ENCODE measurements around the gene MYO7A.
"Not testable (repeated sequence)": the region's sequence is repeated elsewhere in the genome, so short reads cannot be mapped to it uniquely, and the experiment has no call there.

Gene MYO7A

GRCh38 chr11:77093987-77094840 lies 33.8 kb upstream of the MYO7A start:
- TF ChIP-seq, protein P1, sequence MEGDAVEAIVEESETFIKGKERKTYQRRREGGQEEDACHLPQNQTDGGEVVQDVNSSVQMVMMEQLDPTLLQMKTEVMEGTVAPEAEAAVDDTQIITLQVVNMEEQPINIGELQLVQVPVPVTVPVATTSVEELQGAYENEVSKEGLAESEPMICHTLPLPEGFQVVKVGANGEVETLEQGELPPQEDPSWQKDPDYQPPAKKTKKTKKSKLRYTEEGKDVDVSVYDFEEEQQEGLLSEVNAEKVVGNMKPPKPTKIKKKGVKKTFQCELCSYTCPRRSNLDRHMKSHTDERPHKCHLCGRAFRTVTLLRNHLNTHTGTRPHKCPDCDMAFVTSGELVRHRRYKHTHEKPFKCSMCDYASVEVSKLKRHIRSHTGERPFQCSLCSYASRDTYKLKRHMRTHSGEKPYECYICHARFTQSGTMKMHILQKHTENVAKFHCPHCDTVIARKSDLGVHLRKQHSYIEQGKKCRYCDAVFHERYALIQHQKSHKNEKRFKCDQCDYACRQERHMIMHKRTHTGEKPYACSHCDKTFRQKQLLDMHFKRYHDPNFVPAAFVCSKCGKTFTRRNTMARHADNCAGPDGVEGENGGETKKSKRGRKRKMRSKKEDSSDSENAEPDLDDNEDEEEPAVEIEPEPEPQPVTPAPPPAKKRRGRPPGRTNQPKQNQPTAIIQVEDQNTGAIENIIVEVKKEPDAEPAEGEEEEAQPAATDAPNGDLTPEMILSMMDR (IDR thresholded peaks at IDR 0.05; ENCODE audit: insufficient read depth, low read depth, low read length, missing control alignments): no peak
- no peak for DNase-seq (ENCODE audit: low read depth)
- no peak overlapping the region for H3K4me3 ChIP-seq (ENCODE audit: low read length)

DNA sequence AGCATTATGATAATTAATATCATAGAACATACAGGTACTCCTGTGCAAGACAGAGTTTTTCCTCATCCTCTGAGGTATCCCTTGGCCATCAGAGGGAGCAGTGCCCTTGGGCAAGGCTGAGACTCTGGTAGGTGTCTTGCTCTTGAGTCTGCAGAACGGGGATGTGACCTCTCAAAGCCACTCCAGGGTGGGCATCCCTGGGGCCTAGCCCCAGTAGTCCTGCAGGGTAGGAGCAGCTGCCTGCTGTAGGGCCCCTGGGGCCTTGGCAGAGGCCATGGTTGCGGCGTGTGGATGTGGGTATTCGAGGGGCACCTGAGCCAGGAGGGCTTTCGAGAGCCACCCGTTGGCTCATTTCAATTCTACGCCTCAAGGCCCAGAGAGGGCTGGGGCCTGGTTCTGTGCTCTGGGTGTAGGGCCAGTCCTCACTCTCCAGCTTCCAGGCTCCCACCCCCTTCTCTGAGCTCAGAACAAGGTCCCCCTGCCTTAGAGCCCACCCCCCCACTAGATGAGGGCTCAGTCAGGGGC lies 33.1 kb upstream of the MYO7A start:
- H3K4me3 ChIP-seq (ENCODE audit: low read length): no peak overlapping the region
- DNase-seq (ENCODE audit: low read depth): no peak

GRCh38 chr11:77095551-77096490 lies 32.2 kb upstream of the MYO7A start:
- DNase-seq (ENCODE audit: low read depth): no peak
- TF ChIP-seq, protein P1 (IDR thresholded peaks at IDR 0.05; ENCODE audit: insufficient read depth, low read depth, low read length, missing control alignments): no peak
- no peak overlapping the region for H3K4me3 ChIP-seq (ENCODE audit: low read length)

More for the DNA sequence above, 33.1 kb upstream of the MYO7A start:
- TF ChIP-seq, protein P1 (IDR thresholded peaks at IDR 0.05; ENCODE audit: insufficient read depth, low read depth, low read length, missing control alignments): no peak

DNA sequence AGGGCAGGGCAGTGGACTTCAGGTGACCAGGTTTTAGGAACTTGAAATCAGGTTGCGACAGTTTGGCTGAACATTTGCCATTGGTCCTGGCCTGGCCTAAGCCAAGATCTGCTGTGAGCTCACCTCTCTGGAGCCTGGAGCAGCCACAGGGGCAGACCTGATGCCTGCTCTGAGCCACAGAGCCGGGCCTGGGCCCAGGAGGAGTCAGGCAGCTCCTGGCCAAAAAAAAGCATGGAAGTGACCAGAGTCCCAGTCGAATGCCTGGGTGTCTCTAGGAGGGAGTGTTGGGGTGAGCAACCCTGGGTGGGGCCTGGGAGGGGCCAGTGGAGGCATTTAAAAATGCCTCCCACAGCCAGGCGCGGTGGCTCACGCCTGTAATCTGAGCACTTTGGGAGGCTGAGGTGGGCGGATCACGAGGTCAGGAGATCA lies 31.4 kb upstream of the MYO7A start:
- DNase-seq (ENCODE audit: low read depth): no peak
- TF ChIP-seq, protein P1 (IDR thresholded peaks at IDR 0.05; ENCODE audit: insufficient read depth, low read depth, low read length, missing control alignments): no peak
- no peak overlapping the region for H3K4me3 ChIP-seq (ENCODE audit: low read length)

DNA sequence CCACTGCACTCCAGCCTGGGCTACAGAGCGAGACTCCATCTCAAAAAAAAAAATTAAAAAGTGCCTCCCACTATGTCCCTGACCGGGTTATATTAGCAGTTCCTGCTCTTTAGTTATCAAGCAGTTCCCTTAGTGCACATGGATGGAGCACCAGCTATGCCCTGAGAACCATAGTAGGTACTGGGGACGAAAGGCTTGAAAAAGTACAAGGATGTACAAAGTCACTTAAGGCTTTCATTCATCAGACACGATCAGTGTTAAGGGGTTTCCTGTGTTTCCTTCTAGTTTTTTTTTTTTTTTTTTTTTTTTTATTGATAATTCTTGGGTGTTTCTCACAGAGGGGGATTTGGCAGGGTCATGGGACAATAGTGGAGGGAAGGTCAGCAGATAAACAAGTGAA lies 30.9 kb upstream of the MYO7A start:
- H3K4me3 ChIP-seq (ENCODE audit: low read length); DNase-seq (ENCODE audit: low read depth): not testable (repeated sequence)

DNA sequence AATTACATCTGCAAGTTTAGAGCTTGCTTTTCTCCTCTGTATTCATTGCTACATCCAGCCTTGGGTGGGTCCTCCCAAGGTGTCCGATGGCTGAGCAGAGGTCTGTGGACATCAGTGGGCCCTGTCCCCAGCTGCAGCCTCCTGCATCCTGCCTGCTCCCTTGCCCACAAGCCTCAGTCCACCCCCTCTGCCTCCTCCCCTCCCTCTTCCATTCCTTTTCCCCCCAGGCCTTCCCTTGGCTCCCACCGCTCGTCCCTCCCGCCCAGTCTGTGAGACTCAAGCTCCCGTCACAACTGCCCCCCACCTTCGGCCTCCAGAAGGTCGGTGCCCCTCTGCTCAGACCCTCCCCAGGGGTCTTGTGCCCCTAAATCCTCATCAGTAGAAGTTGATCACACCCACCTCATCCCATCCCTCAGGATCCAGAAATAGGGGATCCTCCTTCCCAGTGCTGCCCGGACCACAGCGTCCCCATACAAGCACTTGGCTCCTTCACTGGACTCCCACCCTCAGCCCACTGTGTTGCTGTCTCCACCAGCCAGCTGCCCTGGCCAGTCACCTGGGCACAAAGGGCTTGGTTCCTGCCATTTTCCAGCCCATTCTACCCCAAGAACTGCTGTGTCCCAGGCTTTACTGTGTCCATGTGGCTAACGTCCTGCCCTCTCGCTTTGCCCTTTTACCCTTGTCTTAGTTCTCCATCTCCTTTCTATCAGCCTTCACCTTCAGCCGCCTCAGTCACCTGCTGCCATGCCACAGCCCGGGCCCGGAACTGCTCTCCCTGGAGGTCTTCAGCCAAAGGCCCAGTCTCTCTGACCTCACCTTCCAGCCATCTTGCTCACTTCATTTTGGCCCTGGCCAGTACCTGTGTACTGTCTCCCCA lies 27.6 kb upstream of the MYO7A start:
- TF ChIP-seq, protein P1 (IDR thresholded peaks at IDR 0.05; ENCODE audit: insufficient read depth, low read depth, low read length, missing control alignments): no peak
- H3K4me3 ChIP-seq (ENCODE audit: low read length): no peak overlapping the region
- DNase-seq (ENCODE audit: low read depth): no peak

All from epithelial cell of esophagus (primary cell).